A549 (cell line): ENCODE results near the gene SCGB1C1. TPM values are rescaled to one million over a fixed set of nuclear protein-coding genes. Genes with fewer than 3 reads are reported as not detected.
"Not testable (repeated sequence)": the region's sequence is repeated elsewhere in the genome, so short reads cannot be mapped to it uniquely, and the experiment has no call there.

Experiments used
- ATAC-seq, 2 experiments: fragments of 200-7000 bp in 1 of 2; fragments of >200 bp in 1 of 2; cut with Nextera tagmentation in 1 of 2; cut with Tn5 transposase in 1 of 2; 3 replicates each; pipeline versions ENCODE4 v1.8.0 to v1.9.1; 2018 to 2020; ENCODE audit warnings: mild to moderate bottlenecking in 1 of 2, moderate library complexity in 1 of 2
- CTCF ChIA-PET: fragments of 300-600 bp; sonication (Branson Sonifier 250); formaldehyde crosslinking; extraction: SDS; loops from one replicate; lab custom pipeline; 2021; ENCODE audit warnings: antibody characterized with exemption, inconsistent platforms; lab: Yijun Ruan, JAX
- POLR2A ChIA-PET: fragments of 350-600 bp; formaldehyde crosslinking; extraction: SDS; loops from one replicate; lab custom pipeline; 2021; ENCODE audit warnings: antibody characterized with exemption, inconsistent platforms; lab: Yijun Ruan, JAX
- DNase-seq, 2 experiments: peaks; one replicate each; pipeline versions ENCODE4 v3.0.0 to v3.0.0-alpha.2; 2011 to 2016; ENCODE audit warnings: low read depth in 1 of 2, low spot score in 1 of 2
- FAIRE-seq: peaks from 2 replicates; lab custom pipeline; 2011; peaks lifted over from hg19 to GRCh38; lab: Jason Lieb, UNC
- H3K27ac ChIP-seq, 2 experiments: fragments of >200 bp; sonication (Bioruptor Twin); formaldehyde crosslinking; 3 replicates each; pipeline ENCODE4 v1.5.1; 2016 to 2017
- H3K4me1 ChIP-seq: fragments of >200 bp; sonication (Bioruptor Twin); formaldehyde crosslinking; 3 replicates; pipeline ENCODE4 v1.6.1; 2016
- H3K4me2 ChIP-seq: fragments of >200 bp; sonication (Bioruptor Twin); formaldehyde crosslinking; 3 replicates; pipeline ENCODE4 v1.6.1; 2016
- H3K4me3 ChIP-seq: fragments of >200 bp; sonication (Bioruptor Twin); formaldehyde crosslinking; 3 replicates; pipeline ENCODE4 v1.5.1; 2016
- H3K9me3 ChIP-seq: fragments of >200 bp; sonication (Bioruptor Twin); formaldehyde crosslinking; 3 replicates; pipeline ENCODE4 v1.6.1; 2016
- CBX2 ChIP-seq: fragments of 200-600 bp; sonication (generic); IDR thresholded peaks from 2 replicates; pipeline ENCODE4 v1.6.1; 2016; ENCODE audit warnings: low read depth, mild to moderate bottlenecking, borderline replicate concordance
- CBX8 ChIP-seq: fragments of 200-600 bp; sonication (generic); IDR thresholded peaks from 2 replicates; pipeline ENCODE4 v1.6.1; 2016
- CHD4 ChIP-seq: fragments of 200-600 bp; sonication (generic); IDR thresholded peaks from 2 replicates; pipeline ENCODE4 v1.6.1; 2016; ENCODE audit warnings: antibody characterized with exemption, mild to moderate bottlenecking, borderline replicate concordance
- FOSB ChIP-seq: fragments of 250-450 bp; sonication (Bioruptor Pico); IDR thresholded peaks from 2 replicates; pipeline ENCODE4 v1.5.0; 2020; ENCODE audit warnings: mild to moderate bottlenecking, moderate library complexity
- FOSL2 ChIP-seq, 2 experiments: fragments of 450-650 bp in 1 of 2; fragments of >200 bp in 1 of 2; sonication (Bioruptor Twin) in 1 of 2; formaldehyde crosslinking; IDR thresholded peaks; 2 replicates each; pipeline versions ENCODE4 v1.5.0 to v1.6.1; 2016 to 2020; ENCODE audit warnings: mild to moderate bottlenecking in 1 of 2, moderate library complexity in 1 of 2
- HOXB5 ChIP-seq: fragments of 250-450 bp; sonication (Bioruptor Pico); IDR thresholded peaks from 2 replicates; pipeline ENCODE4 v1.5.0; 2020; ENCODE audit warnings: mild to moderate bottlenecking, moderate library complexity
- JUN ChIP-seq, 2 experiments: fragments of >200 bp; sonication (Bioruptor Twin); formaldehyde crosslinking; IDR thresholded peaks; 2 replicates in 1 of 2; 3 replicates in 1 of 2; pipeline ENCODE4 v1.6.1; 2016 to 2017
- JUNB ChIP-seq: fragments of >200 bp; sonication (Bioruptor Twin); formaldehyde crosslinking; IDR thresholded peaks from 2 replicates; pipeline ENCODE4 v1.6.1; 2016
- MYC ChIP-seq: IDR thresholded peaks from 2 replicates; pipeline ENCODE4 v1.6.1; 2012; ENCODE audit warnings: mild to moderate bottlenecking, inconsistent platforms, low read length, improper control_type of control experiment, borderline replicate concordance
- NPAS2 ChIP-seq: fragments of 250-450 bp; sonication (Bioruptor Pico); IDR thresholded peaks from 2 replicates; pipeline ENCODE4 v1.8.0; 2022; ENCODE audit warnings: mild to moderate bottlenecking, moderate library complexity, borderline replicate concordance
- PBX3 ChIP-seq: IDR thresholded peaks from 2 replicates; pipeline ENCODE4 v1.6.1; 2012
- RAD21 ChIP-seq, 2 experiments: fragments of >200 bp in 1 of 2; sonication (Bioruptor Twin) in 1 of 2; formaldehyde crosslinking in 1 of 2; IDR thresholded peaks in 1 of 2; conservative IDR thresholded peaks in 1 of 2; 2 replicates in 1 of 2; 3 replicates in 1 of 2; pipeline ENCODE4 v1.6.1; 2012 to 2018; ENCODE audit warnings: inconsistent platforms in 1 of 2
- RARB ChIP-seq: fragments of 250-450 bp; sonication (Bioruptor Pico); IDR thresholded peaks from 2 replicates; pipeline ENCODE4 v1.8.0; 2021; ENCODE audit warnings: mild to moderate bottlenecking, moderate library complexity
- RCOR1 ChIP-seq: fragments of 150-350 bp; IDR thresholded peaks from 2 replicates; pipeline ENCODE4 v1.6.1; 2014; ENCODE audit warnings: antibody characterized with exemption, low read length, low read depth
- REST ChIP-seq: fragments of 200-600 bp; sonication (generic); IDR thresholded peaks from 2 replicates; pipeline ENCODE4 v1.6.1; 2016; ENCODE audit warnings: antibody characterized with exemption, mild to moderate bottlenecking, moderate library complexity
- RFX5 ChIP-seq: fragments of 450-650 bp; IDR thresholded peaks from 2 replicates; pipeline ENCODE4 v1.7.1; 2014; ENCODE audit warnings: antibody characterized with exemption, mild to moderate bottlenecking, moderate library complexity
- RNF2 ChIP-seq: fragments of 200-600 bp; sonication (generic); IDR thresholded peaks from 2 replicates; pipeline ENCODE4 v1.6.1; 2016; ENCODE audit warnings: low read depth, mild to moderate bottlenecking, antibody characterized with exemption, moderate library complexity, borderline replicate concordance
- ZFP36 ChIP-seq: fragments of 450-650 bp; IDR thresholded peaks from 2 replicates; pipeline ENCODE4 v1.6.1; 2014; ENCODE audit warnings: borderline replicate concordance; ENCODE audit not compliant: partially characterized antibody
- ZNF302 ChIP-seq: fragments of 250-450 bp; sonication (Bioruptor Pico); IDR thresholded peaks from 2 replicates; pipeline ENCODE4 v1.9.0; 2021; ENCODE audit warnings: inconsistent platforms, mild to moderate bottlenecking, moderate library complexity
- WGBS: methylation state at CpG from one replicate; pipeline ENCODE4 v1.1.6; 2017; ENCODE audit errors: missing lambda C conversion rate; 5-methylcytosine and 5-hydroxymethylcytosine counted together
- polyA plus RNA-seq, 4 experiments: library from polyadenylated mRNA; depleted of rRNA in 3 of 4; stranded (reverse); fragments of >200 nt; fragmentation: RNase III in 1 of 4; extraction: RNeasy Plus Mini Kit Qiagen cat#74134 plus additional on column Dnase treatment in 1 of 4; gene quantifications; 2 replicates in 3 of 4; 3 replicates in 1 of 4; pipeline ENCODE4 v1.2.3, GENCODE V29; 2011 to 2017

SCGB1C1 gene
- polyA plus RNA-seq, 2 of the 4 experiments (the other 2 are of a cell fraction), result not detected

- TF ChIP-seq REST (no peak), FOSL2 (IDR thresholded peaks at IDR 0.05) (no peak), FOSL2 (CRISPR knock-in tag; IDR thresholded peaks at IDR 0.05) (no peak), PBX3 (no peak), RAD21 (conservative IDR thresholded peaks at IDR 0.05 in 1 of 2, IDR thresholded peaks at IDR 0.05 in 1 of 2) (no peak), RNF2 (no peak), RFX5 (no peak), HOXB5 (no peak), MYC (no peak), RCOR1 (no peak), CBX8 (no peak), CHD4 (no peak), ZFP36 (no peak), JUNB (no peak), NPAS2 (CRISPR knock-in tag) (no peak), ZNF302 (CRISPR knock-in tag) (no peak), JUN (IDR thresholded peaks at IDR 0.05) (no peak), CBX2 (no peak), FOSB (no peak), RARB (no peak)
- Histone ChIP-seq H3K4me2 (no peak overlapping the region), H3K4me3 (no peak overlapping the region), H3K4me1 (no peaks in the 10 kb centered on the region), H3K9me3 (no peaks in the 10 kb centered on the region), H3K27ac (no peak overlapping the region)
- ChIA-PET POLR2A (no interaction called here), CTCF (interaction anchor here (0.6 to 2.0 kb wide), 6 partner anchors 10 to 232 kb away, joined by 3 to 11 read pairs (median 3); no protein-coding TSS in a partner anchor)
- no peak for FAIRE-seq
- DNase-seq, result no peak
- no peak for ATAC-seq
- 88% methylated on average over 28 of the region's 29 CpGs for WGBS
Measured at GRCh38 chr11:218815-219593, 26.1 kb downstream of the SCGB1C1 start.

- POLR2A ChIA-PET, H3K9me3 ChIP-seq, H3K27ac ChIP-seq, FAIRE-seq, DNase-seq, ATAC-seq, H3K4me2 ChIP-seq, H3K4me3 ChIP-seq, H3K4me1 ChIP-seq: not testable (repeated sequence)
- 92% methylated on average over 3 of the region's 3 CpGs for WGBS
- CTCF ChIA-PET, result interaction anchor here (1.4 to 2.1 kb wide), 2 partner anchors 12 to 16 kb away, joined by 3 to 10 read pairs; partner anchors contain the start of gene PSMD13
Measured at GRCh38 chr11:220641-221215, 27.9 kb downstream of the SCGB1C1 start.
